Immature natural killer cell (primary cell): Measurements from ENCODE around the gene PCDHGA8. TPM values are rescaled to one million over a fixed set of nuclear protein-coding genes. Genes with fewer than 3 reads are reported as not detected.
"Not testable (repeated sequence)": the region's sequence is repeated elsewhere in the genome, so short reads cannot be mapped to it uniquely, and the experiment has no call there.

Source experiments
- DNase-seq, 3 donors: peaks; one replicate each; pipeline ENCODE4 v3.0.0; 2022; ENCODE audit warnings: mixed read lengths in 1 of 3
- H3K27ac Mint-ChIP-seq, 6 donors: one replicate each; pipeline ENCODE4 v1.8.0; 2020; ENCODE audit warnings: mixed read lengths in 6 of 6, mild to moderate bottlenecking in 5 of 6, inconsistent platforms in 4 of 6, moderate library complexity in 3 of 6
- H3K27me3 Mint-ChIP-seq, 3 donors: one replicate each; pipeline ENCODE4 v1.8.0; 2020 to 2021; ENCODE audit warnings: low read depth in 3 of 3, mild to moderate bottlenecking in 3 of 3, mixed read lengths in 3 of 3, moderate library complexity in 3 of 3, inconsistent platforms in 1 of 3
- H3K36me3 Mint-ChIP-seq, 3 donors: one replicate each; pipeline ENCODE4 v1.8.0; 2020; ENCODE audit warnings: mixed read lengths in 3 of 3, inconsistent platforms in 2 of 3, mild to moderate bottlenecking in 2 of 3
- H3K4me1 Mint-ChIP-seq, 2 donors: one replicate each; pipeline ENCODE4 v1.8.0; 2020; ENCODE audit warnings: inconsistent platforms in 2 of 2, mild to moderate bottlenecking in 2 of 2, mixed read lengths in 2 of 2, moderate library complexity in 1 of 2
- H3K4me3 Mint-ChIP-seq, 5 donors: one replicate each; pipeline ENCODE4 v1.8.0; 2020; ENCODE audit warnings: mild to moderate bottlenecking in 5 of 5, mixed read lengths in 5 of 5, inconsistent platforms in 3 of 5, moderate library complexity in 3 of 5
- H3K9me3 Mint-ChIP-seq, 6 donors: one replicate each; pipeline ENCODE4 v1.8.0; 2020; ENCODE audit warnings: mild to moderate bottlenecking in 6 of 6, mixed read lengths in 6 of 6, inconsistent platforms in 4 of 6, moderate library complexity in 3 of 6
- polyA plus RNA-seq, 3 donors: library from polyadenylated mRNA; unstranded; fragments of 300-500 nt; fragmentation: Illumina TruSeq; gene quantifications; one replicate each; pipeline ENCODE4 v1.2.3, GENCODE V29; 2021

The PCDHGA8 gene
- polyA plus RNA-seq: under 1 TPM in 1 of 3 donors, not detected in 2; 0.07 TPM

GRCh38 chr5:141392429-141393198 lies at the start of gene PCDHGA8:
TSS of gene PCDHGA8 (plus strand) at chr5:141392633. CDS start at chr5:141392814, 181 bp downstream.
- Mint-ChIP-seq H3K4me1 (peaks cover 5% of the 10 kb centered on the region in 2 donors), H3K27me3 (peaks cover 26 to 61% (median 43%) of the 10 kb centered on the region in 3 donors), H3K4me3 (peak within 1 kb of the TSS in 4 of 5 donors; percentile 29 to 79 (median 60)), H3K36me3 (peaks cover 8 to 11% (median 8%) of the 10 kb centered on the region in 3 donors), H3K9me3 (peaks cover 12 to 46% (median 22%) of the 10 kb centered on the region in 6 donors), H3K27ac (peak within 1 kb of the TSS in 1 of 6 donors; percentile 37)
- DNase-seq: peak in 2 of 3 donors; percentile 10 to 39

GRCh38 chr5:141342773-141343172 lies 49.7 kb upstream of the PCDHGA8 start:
- H3K27me3 Mint-ChIP-seq: peaks cover 32 to 66% (median 43%) of the 10 kb centered on the region in 3 donors
- H3K36me3 Mint-ChIP-seq: peaks cover 7 to 20% (median 10%) of the 10 kb centered on the region in 3 donors
- no peak for DNase-seq
- H3K4me1 Mint-ChIP-seq: no peaks in the 10 kb centered on the region
- no peak overlapping the region for H3K27ac Mint-ChIP-seq
- H3K9me3 Mint-ChIP-seq: peaks cover 16 to 81% (median 49%) of the 10 kb centered on the region in 6 donors
- H3K4me3 Mint-ChIP-seq: no peak overlapping the region

- H3K27ac Mint-ChIP-seq: no peak within 1 kb of the TSS
- peaks cover 16 to 80% (median 44%) of the 10 kb centered on the region in 6 donors for H3K9me3 Mint-ChIP-seq
These were observed 49.0 kb upstream of the PCDHGA8 start, which contains the start of gene PCDHGA3 for GRCh38 chr5:141343242-141343952. TSS of gene PCDHGA3 (plus strand) at chr5:141343829. CDS start at chr5:141344034, 205 bp downstream.

GRCh38 chr5:141343953-141344463 lies 48.4 kb upstream of the PCDHGA8 start:
- Mint-ChIP-seq H3K27ac (no peak overlapping the region), H3K4me1 (no peaks in the 10 kb centered on the region), H3K27me3 (peaks cover 31 to 64% (median 37%) of the 10 kb centered on the region in 3 donors), H3K4me3 (peak overlapping the region in 4 of 5 donors; percentile 39 to 77 (median 61)), H3K36me3 (peaks cover 7 to 15% (median 10%) of the 10 kb centered on the region in 3 donors), H3K9me3 (peaks cover 12 to 79% (median 40%) of the 10 kb centered on the region in 6 donors)
- DNase-seq: no peak

More at GRCh38 chr5:141343242-141343952, 49.0 kb upstream of the PCDHGA8 start, which contains the start of gene PCDHGA3:
- Mint-ChIP-seq H3K4me1 (no peaks in the 10 kb centered on the region), H3K36me3 (peaks cover 7 to 15% (median 10%) of the 10 kb centered on the region in 3 donors), H3K4me3 (peak within 1 kb of the TSS; percentile 39 to 77 (median 54)), H3K27me3 (peaks cover 30 to 64% (median 41%) of the 10 kb centered on the region in 3 donors)
- DNase-seq: peak in 1 of 3 donors; percentile 9

GRCh38 chr5:141345327-141345726 lies 47.1 kb upstream of the PCDHGA8 start:
- peaks cover 3 to 14% (median 10%) of the 10 kb centered on the region in 3 donors for H3K36me3 Mint-ChIP-seq
- peaks cover 18 to 75% (median 38%) of the 10 kb centered on the region in 6 donors for H3K9me3 Mint-ChIP-seq
- H3K27me3 Mint-ChIP-seq: peaks cover 28 to 62% (median 34%) of the 10 kb centered on the region in 3 donors
- H3K27ac Mint-ChIP-seq: no peak overlapping the region
- no peaks in the 10 kb centered on the region for H3K4me1 Mint-ChIP-seq
- no peak for DNase-seq
- H3K4me3 Mint-ChIP-seq: no peak overlapping the region

GRCh38 chr5:141346017-141346416 lies 46.4 kb upstream of the PCDHGA8 start:
- Mint-ChIP-seq H3K36me3 (peaks cover 3 to 14% (median 10%) of the 10 kb centered on the region in 3 donors), H3K9me3 (peaks cover 19 to 78% (median 39%) of the 10 kb centered on the region in 6 donors), H3K27me3 (peaks cover 27 to 67% (median 40%) of the 10 kb centered on the region in 3 donors)
- not testable (repeated sequence) for DNase-seq, H3K4me3 Mint-ChIP-seq, H3K27ac Mint-ChIP-seq, H3K4me1 Mint-ChIP-seq

GRCh38 chr5:141349917-141350619 lies 42.4 kb upstream of the PCDHGA8 start, which contains the start of gene PCDHGB1:
TSS of gene PCDHGB1 (plus strand) at chr5:141350099. CDS start at chr5:141350261, 162 bp downstream.
- Mint-ChIP-seq H3K9me3 (peaks cover 12 to 57% (median 23%) of the 10 kb centered on the region in 6 donors), H3K4me1 (peaks cover 0 to 1% of the 10 kb centered on the region in 2 donors), H3K27me3 (peaks cover 16 to 63% (median 42%) of the 10 kb centered on the region in 3 donors), H3K27ac (no peak within 1 kb of the TSS), H3K4me3 (peak within 1 kb of the TSS in 4 of 5 donors; percentile 30 to 74 (median 46)), H3K36me3 (peaks cover 0 to 10% (median 3%) of the 10 kb centered on the region in 3 donors)
- peak in 1 of 3 donors; percentile 31 for DNase-seq

- Mint-ChIP-seq H3K4me1 (peaks cover 0 to 4% of the 10 kb centered on the region in 2 donors), H3K36me3 (peaks cover 0 to 12% (median 0%) of the 10 kb centered on the region in 3 donors), H3K4me3 (no peak overlapping the region), H3K9me3 (peaks cover 7 to 53% (median 17%) of the 10 kb centered on the region in 6 donors), H3K27ac (no peak overlapping the region), H3K27me3 (peaks cover 12 to 64% (median 40%) of the 10 kb centered on the region in 3 donors)
- no peak for DNase-seq
These were observed 40.8 kb upstream of the PCDHGA8 start for GRCh38 chr5:141351591-141351990.

GRCh38 chr5:141354900-141355469 lies 37.4 kb upstream of the PCDHGA8 start, which contains the start of gene PCDHGA4:
TSS of gene PCDHGA4 (plus strand) at chr5:141355021. CDS start at chr5:141355108, 87 bp downstream.
- DNase-seq: peak in 1 of 3 donors; percentile 34
- Mint-ChIP-seq H3K4me1 (peaks cover 5 to 7% of the 10 kb centered on the region in 2 donors), H3K9me3 (peaks cover 12 to 37% (median 15%) of the 10 kb centered on the region in 6 donors), H3K27me3 (peaks cover 13 to 56% (median 34%) of the 10 kb centered on the region in 3 donors), H3K27ac (no peak within 1 kb of the TSS), H3K4me3 (peak within 1 kb of the TSS; percentile 44 to 77 (median 72)), H3K36me3 (peaks cover 0 to 11% (median 4%) of the 10 kb centered on the region in 3 donors)

GRCh38 chr5:141355641-141356040 lies 36.8 kb upstream of the PCDHGA8 start:
- no peak for DNase-seq
- Mint-ChIP-seq H3K9me3 (peaks cover 11 to 37% (median 15%) of the 10 kb centered on the region in 6 donors), H3K36me3 (peaks cover 0 to 8% (median 4%) of the 10 kb centered on the region in 3 donors), H3K27ac (no peak overlapping the region), H3K27me3 (peaks cover 17 to 55% (median 34%) of the 10 kb centered on the region in 3 donors), H3K4me3 (peak overlapping the region in 4 of 5 donors; percentile 10 to 77 (median 58)), H3K4me1 (peaks cover 6 to 7% of the 10 kb centered on the region in 2 donors)

- Mint-ChIP-seq H3K36me3 (peaks cover 4 to 8% (median 6%) of the 10 kb centered on the region in 3 donors), H3K27ac (no peak overlapping the region), H3K4me1 (peaks cover 6 to 7% of the 10 kb centered on the region in 2 donors), H3K27me3 (peaks cover 21 to 53% (median 35%) of the 10 kb centered on the region in 3 donors), H3K4me3 (peak overlapping the region in 2 of 5 donors; percentile 21 to 44), H3K9me3 (peaks cover 14 to 37% (median 20%) of the 10 kb centered on the region in 6 donors)
- DNase-seq: no peak
These were observed 36.3 kb upstream of the PCDHGA8 start for GRCh38 chr5:141356133-141356532.

GRCh38 chr5:141356950-141357349 lies 35.5 kb upstream of the PCDHGA8 start:
- Mint-ChIP-seq H3K9me3 (peaks cover 16 to 41% (median 24%) of the 10 kb centered on the region in 6 donors), H3K27me3 (peaks cover 21 to 54% (median 41%) of the 10 kb centered on the region in 3 donors), H3K4me3 (no peak overlapping the region), H3K36me3 (peaks cover 4 to 8% (median 8%) of the 10 kb centered on the region in 3 donors), H3K4me1 (peaks cover 6 to 7% of the 10 kb centered on the region in 2 donors), H3K27ac (no peak overlapping the region)
- DNase-seq: no peak
